ENCODE results near the gene PSAT1. TPM values are rescaled to one million over a fixed set of nuclear protein-coding genes. Genes with fewer than 3 reads are reported as not detected.

PSAT1 gene
- total RNA-seq, 6 experiments from 2014 or later = 34.2 to 117 (median 89.3) TPM

GRCh38 chr9:78297672-78297961, 692 bp downstream of the PSAT1 start:
- Histone ChIP-seq H3K9me3 (no peaks in the 10 kb centered on the region), H3K36me3 (peaks cover 0 to 9% (median 0%) of the 10 kb centered on the region in 4 donors), H3K27ac (peak overlapping the region in 2 of 3 donors; percentile 50 to 86), H3K4me1 (peaks cover 0 to 64% (median 7%) of the 10 kb centered on the region in 4 donors), H3K27me3 (no peaks in the 10 kb centered on the region), H3K4me3 (peak overlapping the region; percentile 61 to 89 (median 76))
- intact Hi-C loops (cut with DNase I) = no loop called here
- ATAC-seq (no peak), DNase-seq (no peak)
- WGBS (ENCODE audit: insufficient coverage, low coverage, low lambda C conversion rate, missing lambda C conversion rate) = 0% methylated on average over 7 of the region's 10 CpGs
- no peak for TF ChIP-seq POLR2A (IDR thresholded peaks at IDR 0.05)
- TF ChIP-seq, protein P1, sequence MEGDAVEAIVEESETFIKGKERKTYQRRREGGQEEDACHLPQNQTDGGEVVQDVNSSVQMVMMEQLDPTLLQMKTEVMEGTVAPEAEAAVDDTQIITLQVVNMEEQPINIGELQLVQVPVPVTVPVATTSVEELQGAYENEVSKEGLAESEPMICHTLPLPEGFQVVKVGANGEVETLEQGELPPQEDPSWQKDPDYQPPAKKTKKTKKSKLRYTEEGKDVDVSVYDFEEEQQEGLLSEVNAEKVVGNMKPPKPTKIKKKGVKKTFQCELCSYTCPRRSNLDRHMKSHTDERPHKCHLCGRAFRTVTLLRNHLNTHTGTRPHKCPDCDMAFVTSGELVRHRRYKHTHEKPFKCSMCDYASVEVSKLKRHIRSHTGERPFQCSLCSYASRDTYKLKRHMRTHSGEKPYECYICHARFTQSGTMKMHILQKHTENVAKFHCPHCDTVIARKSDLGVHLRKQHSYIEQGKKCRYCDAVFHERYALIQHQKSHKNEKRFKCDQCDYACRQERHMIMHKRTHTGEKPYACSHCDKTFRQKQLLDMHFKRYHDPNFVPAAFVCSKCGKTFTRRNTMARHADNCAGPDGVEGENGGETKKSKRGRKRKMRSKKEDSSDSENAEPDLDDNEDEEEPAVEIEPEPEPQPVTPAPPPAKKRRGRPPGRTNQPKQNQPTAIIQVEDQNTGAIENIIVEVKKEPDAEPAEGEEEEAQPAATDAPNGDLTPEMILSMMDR (IDR thresholded peaks at IDR 0.05) = no peak

DNA sequence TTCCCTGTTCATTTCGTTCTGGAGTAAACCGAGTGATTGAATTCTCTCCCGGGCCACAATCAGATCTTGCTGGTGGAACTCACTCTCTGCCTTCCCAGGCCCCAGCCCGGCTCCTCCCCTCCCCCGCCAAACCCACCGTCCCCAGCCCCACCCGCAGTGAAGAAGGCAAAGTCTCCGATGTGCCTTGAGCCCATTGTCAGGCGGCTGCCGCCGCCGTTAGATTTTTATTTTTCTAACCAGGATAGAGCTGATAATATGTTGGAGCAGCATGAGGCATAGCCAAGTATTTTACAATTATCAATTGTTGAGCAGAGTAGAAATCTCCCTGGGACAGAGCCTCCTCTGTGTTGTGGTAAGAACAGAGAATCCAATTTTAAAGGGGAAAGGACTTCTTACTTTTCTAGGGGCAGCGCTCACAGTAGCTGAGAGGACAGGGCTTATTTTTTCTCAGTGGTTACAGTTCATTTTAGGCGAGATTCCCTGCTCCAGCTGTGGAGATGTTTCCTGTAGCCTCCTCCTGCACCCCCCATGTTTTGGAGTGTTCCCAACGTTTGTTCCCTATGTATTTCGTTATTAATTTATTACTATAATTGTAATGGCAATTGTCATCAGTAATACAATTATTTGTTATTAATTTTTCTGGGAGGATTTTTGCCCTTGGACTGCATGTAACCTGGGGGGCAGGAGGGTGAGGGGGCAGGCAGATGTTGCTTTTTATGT, 1.3 kb downstream of the PSAT1 start:
- DNase-seq = no peak
- Histone ChIP-seq H3K9me3 (no peaks in the 10 kb centered on the region), H3K4me3 (peak overlapping the region; percentile 61 to 89 (median 76)), H3K4me1 (peaks cover 0 to 65% (median 8%) of the 10 kb centered on the region in 4 donors), H3K36me3 (peaks cover 0 to 9% (median 0%) of the 10 kb centered on the region in 4 donors), H3K27me3 (no peaks in the 10 kb centered on the region), H3K27ac (peak overlapping the region in 2 of 3 donors; percentile 50 to 86)
- 2% methylated on average over 16 of the region's 16 CpGs for WGBS (ENCODE audit: insufficient coverage, low coverage, low lambda C conversion rate, missing lambda C conversion rate)
- ATAC-seq = peak in 2 of 4 donors; percentile 2 to 5
- no peak for TF ChIP-seq POLR2A (IDR thresholded peaks at IDR 0.05)
- TF ChIP-seq, protein P1 (IDR thresholded peaks at IDR 0.05) = no peak
- intact Hi-C loops (cut with DNase I) = no loop called here

DNA sequence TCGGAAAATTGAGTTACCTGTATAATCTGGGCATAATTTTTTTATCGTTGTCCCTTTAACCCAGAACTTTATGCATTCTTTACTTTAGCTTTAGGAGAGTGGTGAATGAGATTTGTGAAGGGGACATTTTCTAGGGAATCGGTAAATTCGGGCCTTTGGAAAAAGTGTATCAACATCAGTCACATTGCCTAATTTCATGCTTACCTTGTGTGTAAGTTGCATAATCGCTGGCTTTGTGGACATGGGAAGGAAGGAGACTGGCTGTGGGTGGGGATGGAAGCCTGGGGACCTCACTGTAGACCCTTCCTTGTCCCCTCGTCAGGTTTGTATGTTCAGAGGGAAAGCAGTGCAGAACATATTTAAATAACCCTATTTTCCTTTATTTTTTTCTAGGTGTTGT, 3.3 kb downstream of the PSAT1 start:
- no peak for TF ChIP-seq POLR2A (IDR thresholded peaks at IDR 0.05)
- no peaks in the 10 kb centered on the region for H3K9me3 ChIP-seq
- intact Hi-C loops (cut with DNase I) = no loop called here
- peak overlapping the region in 1 of 3 donors; percentile 13 for H3K4me3 ChIP-seq
- ATAC-seq = peak in 2 of 4 donors; percentile 1 to 4
- DNase-seq = peak in 1 of 3 donors; percentile 59
- peaks cover 0 to 70% (median 13%) of the 10 kb centered on the region in 4 donors for H3K4me1 ChIP-seq
- no peaks in the 10 kb centered on the region for H3K27me3 ChIP-seq
- peaks cover 0 to 11% (median 2%) of the 10 kb centered on the region in 4 donors for H3K36me3 ChIP-seq
- peak overlapping the region in 2 of 3 donors; percentile 66 to 86 for H3K27ac ChIP-seq
- 27% methylated on average over 6 of the region's 6 CpGs for WGBS (ENCODE audit: insufficient coverage, low coverage, low lambda C conversion rate, missing lambda C conversion rate)

- H3K27me3 ChIP-seq = no peaks in the 10 kb centered on the region
- H3K9me3 ChIP-seq = no peaks in the 10 kb centered on the region
- H3K4me3 ChIP-seq = no peak overlapping the region
- TF ChIP-seq POLR2A (IDR thresholded peaks at IDR 0.05) = no peak
- TF ChIP-seq, protein P1 (IDR thresholded peaks at IDR 0.05) = no peak
- ATAC-seq = no peak
- peaks cover 0 to 69% (median 13%) of the 10 kb centered on the region in 4 donors for H3K4me1 ChIP-seq
- peaks cover 0 to 24% (median 6%) of the 10 kb centered on the region in 4 donors for H3K36me3 ChIP-seq
- H3K27ac ChIP-seq = peak overlapping the region in 2 of 3 donors; percentile 12 to 77
- intact Hi-C loops (cut with DNase I) = no loop called here
- WGBS (ENCODE audit: insufficient coverage, low coverage, low lambda C conversion rate, missing lambda C conversion rate) = 68% methylated on average over 2 of the region's 2 CpGs
- no peak for DNase-seq
Measured at GRCh38 chr9:78301466-78301865, 4.5 kb downstream of the PSAT1 start.

GRCh38 chr9:78303377-78304062, 6.6 kb downstream of the PSAT1 start:
- H3K27ac ChIP-seq = peak overlapping the region in 1 of 3 donors; percentile 77
- peak; percentile 59 to 79 (median 67) for ATAC-seq

More at GRCh38 chr9:78303377-78304062, 6.6 kb downstream of the PSAT1 start:
- Histone ChIP-seq H3K4me1 (peaks cover 0 to 67% (median 13%) of the 10 kb centered on the region in 4 donors), H3K4me3 (no peak overlapping the region), H3K36me3 (peaks cover 0 to 39% (median 17%) of the 10 kb centered on the region in 4 donors), H3K27me3 (no peaks in the 10 kb centered on the region), H3K9me3 (no peaks in the 10 kb centered on the region)
- no peak for TF ChIP-seq POLR2A (IDR thresholded peaks at IDR 0.05)
- TF ChIP-seq, protein P1 (IDR thresholded peaks at IDR 0.05) = no peak
- peak in 2 of 3 donors; percentile 68 to 82 for DNase-seq
- intact Hi-C loops (cut with DNase I) = no loop called here
- WGBS (ENCODE audit: insufficient coverage, low coverage, low lambda C conversion rate, missing lambda C conversion rate) = 57% methylated on average over 2 of the region's 3 CpGs
